KOPT-K1 (cell line): ENCODE data around the gene LDHD.

Experiments
- H3K27ac ChIP-seq: fragments of 200-600 bp; sonication (generic); 2 replicates; pipeline ENCODE4 v1.5.1; 2016; ENCODE audit warnings: antibody characterized with exemption, mild to moderate bottlenecking, low read depth, low read length; ENCODE audit not compliant: poor library complexity, severe bottlenecking
- H3K36me3 ChIP-seq: fragments of 200-600 bp; sonication (generic); 2 replicates; pipeline ENCODE4 v1.5.1; 2017; ENCODE audit warnings: antibody characterized with exemption, mild to moderate bottlenecking, low read length, moderate library complexity; ENCODE audit not compliant: insufficient read depth
- H3K9me3 ChIP-seq: fragments of 200-600 bp; sonication (generic); 2 replicates; pipeline ENCODE4 v1.5.1; 2017; ENCODE audit warnings: antibody characterized with exemption, low read length, mild to moderate bottlenecking; ENCODE audit not compliant: insufficient read depth, poor library complexity, severe bottlenecking

LDHD gene

GRCh38 chr16:75068085-75069031, 48.2 kb downstream of the LDHD start:
- Histone ChIP-seq H3K27ac (peak overlapping the region; percentile 96), H3K9me3 (no peaks in the 10 kb centered on the region), H3K36me3 (no peaks in the 10 kb centered on the region)

DNA sequence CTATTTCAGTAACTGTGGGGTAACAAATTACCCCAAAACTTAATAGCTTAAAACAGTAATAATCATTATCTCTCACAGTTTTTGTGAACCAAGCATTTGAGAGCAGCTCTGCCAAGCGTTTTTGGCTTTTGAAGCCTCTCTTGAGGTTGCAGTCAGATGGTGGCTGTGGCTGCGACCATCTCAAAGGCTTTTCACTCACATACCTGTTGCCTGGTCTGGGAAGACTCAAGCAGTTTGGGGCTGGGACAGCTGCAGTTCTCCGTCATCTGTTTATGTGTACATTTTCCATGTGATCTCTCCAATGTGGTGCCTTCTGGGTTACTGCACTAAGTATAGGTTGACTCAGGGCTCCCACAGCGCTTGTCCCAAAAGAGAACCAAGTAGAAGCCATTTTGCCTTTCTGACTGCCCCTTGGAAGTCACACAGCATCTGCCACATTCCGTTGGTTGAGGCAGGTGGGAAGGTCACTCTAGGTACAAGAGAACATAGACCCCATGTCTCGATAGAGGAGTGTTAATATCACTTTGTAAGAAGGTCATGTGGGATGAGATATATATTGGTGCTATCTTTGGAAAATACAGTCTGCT, 49.6 kb downstream of the LDHD start:
- peak overlapping the region; percentile 96 for H3K27ac ChIP-seq

GRCh38 chr16:75065521-75066149, 50.9 kb downstream of the LDHD start:
- Histone ChIP-seq H3K27ac (peak overlapping the region; percentile 96), H3K9me3 (no peaks in the 10 kb centered on the region), H3K36me3 (no peaks in the 10 kb centered on the region)

More for the DNA sequence above, 49.6 kb downstream of the LDHD start:
- H3K9me3 ChIP-seq, result no peaks in the 10 kb centered on the region
- no peaks in the 10 kb centered on the region for H3K36me3 ChIP-seq

GRCh38 chr16:75065149-75065505, 51.5 kb downstream of the LDHD start:
- Histone ChIP-seq H3K36me3 (no peaks in the 10 kb centered on the region), H3K9me3 (no peaks in the 10 kb centered on the region), H3K27ac (peak overlapping the region; percentile 96)

GRCh38 chr16:75064403-75065148, 52.0 kb downstream of the LDHD start:
- H3K27ac ChIP-seq, result peak overlapping the region; percentile 96
- no peaks in the 10 kb centered on the region for H3K9me3 ChIP-seq
- H3K36me3 ChIP-seq, result no peaks in the 10 kb centered on the region

- H3K9me3 ChIP-seq, result no peaks in the 10 kb centered on the region
- peak overlapping the region; percentile 96 for H3K27ac ChIP-seq
- no peaks in the 10 kb centered on the region for H3K36me3 ChIP-seq
Observed at GRCh38 chr16:75063549-75064088, 53.0 kb downstream of the LDHD start.

DNA sequence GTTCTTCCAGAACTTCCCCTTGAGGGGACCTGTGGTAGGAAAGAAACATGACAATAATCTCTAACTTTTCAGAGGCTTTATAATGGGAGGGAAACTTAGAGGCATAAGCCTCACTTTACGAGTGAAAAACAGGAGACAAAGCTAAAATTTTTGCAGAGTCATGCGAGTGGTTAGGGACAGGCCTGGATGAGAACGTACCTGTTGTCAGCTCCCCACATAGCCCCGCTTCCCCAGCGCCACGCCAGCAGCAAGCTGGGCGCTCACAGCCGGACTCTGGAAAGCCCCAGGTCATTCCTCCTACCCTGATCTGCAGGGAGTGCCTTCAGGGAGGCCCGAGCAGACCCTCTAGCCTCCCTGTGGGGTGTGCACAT, 53.6 kb downstream of the LDHD start:
- peak overlapping the region; percentile 96 for H3K27ac ChIP-seq
- no peaks in the 10 kb centered on the region for H3K36me3 ChIP-seq
- H3K9me3 ChIP-seq, result no peaks in the 10 kb centered on the region

DNA sequence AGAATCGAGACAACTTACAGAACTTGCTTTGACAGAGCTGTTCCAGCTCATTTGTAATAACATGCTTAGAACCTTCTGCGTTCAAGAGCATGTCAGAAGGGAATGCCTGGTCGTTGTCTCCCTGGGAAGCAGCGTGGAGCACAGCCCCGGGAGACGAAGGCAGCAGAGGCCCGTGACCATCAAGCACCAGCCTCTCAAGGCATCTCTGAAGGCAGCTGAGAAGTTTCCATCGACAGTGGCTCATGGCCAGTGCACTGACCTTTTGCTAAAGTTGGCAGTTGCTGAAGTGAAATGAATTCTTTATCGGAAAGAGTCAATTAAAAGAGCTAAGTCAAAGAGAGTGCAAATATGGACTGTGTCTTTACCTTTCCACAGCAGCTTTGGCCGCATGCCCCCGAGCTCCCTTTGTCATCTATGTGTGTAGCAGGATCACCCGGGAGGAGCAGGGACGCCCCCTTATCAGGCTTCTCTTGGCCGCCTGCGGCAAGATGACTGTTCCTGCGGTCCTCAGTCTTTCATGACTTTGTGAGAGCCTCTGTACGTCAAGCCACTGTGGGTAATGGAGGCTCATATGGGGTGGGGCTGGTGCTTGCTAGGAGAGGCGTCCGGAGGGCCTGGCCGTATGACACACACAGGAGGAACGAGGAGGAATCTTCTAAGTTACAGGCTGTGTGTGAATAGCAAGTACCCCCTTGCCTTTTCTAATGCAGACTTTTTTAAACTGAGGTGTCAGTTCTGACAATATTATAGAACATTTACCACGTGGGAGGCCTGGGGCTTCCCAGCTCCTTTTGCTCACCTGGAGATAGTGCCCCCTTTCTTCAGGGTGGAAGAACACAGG, 54.2 kb downstream of the LDHD start:
- Histone ChIP-seq H3K9me3 (no peaks in the 10 kb centered on the region), H3K27ac (peak overlapping the region; percentile 96), H3K36me3 (no peaks in the 10 kb centered on the region)
